ENCODE measurements around the gene CACNA1A. TPM values are rescaled to one million over a fixed set of nuclear protein-coding genes. Genes with fewer than 3 reads are reported as not detected.

Gene CACNA1A
- total and polyA plus RNA-seq, 8 donors, result 2.4 to 42.6 (median 6.8) TPM

- TF ChIP-seq, protein P1, sequence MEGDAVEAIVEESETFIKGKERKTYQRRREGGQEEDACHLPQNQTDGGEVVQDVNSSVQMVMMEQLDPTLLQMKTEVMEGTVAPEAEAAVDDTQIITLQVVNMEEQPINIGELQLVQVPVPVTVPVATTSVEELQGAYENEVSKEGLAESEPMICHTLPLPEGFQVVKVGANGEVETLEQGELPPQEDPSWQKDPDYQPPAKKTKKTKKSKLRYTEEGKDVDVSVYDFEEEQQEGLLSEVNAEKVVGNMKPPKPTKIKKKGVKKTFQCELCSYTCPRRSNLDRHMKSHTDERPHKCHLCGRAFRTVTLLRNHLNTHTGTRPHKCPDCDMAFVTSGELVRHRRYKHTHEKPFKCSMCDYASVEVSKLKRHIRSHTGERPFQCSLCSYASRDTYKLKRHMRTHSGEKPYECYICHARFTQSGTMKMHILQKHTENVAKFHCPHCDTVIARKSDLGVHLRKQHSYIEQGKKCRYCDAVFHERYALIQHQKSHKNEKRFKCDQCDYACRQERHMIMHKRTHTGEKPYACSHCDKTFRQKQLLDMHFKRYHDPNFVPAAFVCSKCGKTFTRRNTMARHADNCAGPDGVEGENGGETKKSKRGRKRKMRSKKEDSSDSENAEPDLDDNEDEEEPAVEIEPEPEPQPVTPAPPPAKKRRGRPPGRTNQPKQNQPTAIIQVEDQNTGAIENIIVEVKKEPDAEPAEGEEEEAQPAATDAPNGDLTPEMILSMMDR (IDR thresholded peaks at IDR 0.05), result no peak
- WGBS, 2 donors, result 41 to 50% methylated on average over 4 of the region's 4 CpGs
- H3K27ac ChIP-seq, result no peak overlapping the region
- H3K27me3 ChIP-seq, result no peaks in the 10 kb centered on the region
- no peaks in the 10 kb centered on the region for H3K36me3 ChIP-seq
- no peaks in the 10 kb centered on the region for H3K4me1 ChIP-seq
- no peak for ATAC-seq
- intact Hi-C loops (cut with DNase I), result no loop called here
- DNase-seq, result no peak
- H3K9me3 ChIP-seq, result no peaks in the 10 kb centered on the region
- no peak overlapping the region for H3K4me3 ChIP-seq
- no peak for FAIRE-seq
Observed at GRCh38 chr19:13451434-13451995, 54.8 kb downstream of the CACNA1A start.

DNA sequence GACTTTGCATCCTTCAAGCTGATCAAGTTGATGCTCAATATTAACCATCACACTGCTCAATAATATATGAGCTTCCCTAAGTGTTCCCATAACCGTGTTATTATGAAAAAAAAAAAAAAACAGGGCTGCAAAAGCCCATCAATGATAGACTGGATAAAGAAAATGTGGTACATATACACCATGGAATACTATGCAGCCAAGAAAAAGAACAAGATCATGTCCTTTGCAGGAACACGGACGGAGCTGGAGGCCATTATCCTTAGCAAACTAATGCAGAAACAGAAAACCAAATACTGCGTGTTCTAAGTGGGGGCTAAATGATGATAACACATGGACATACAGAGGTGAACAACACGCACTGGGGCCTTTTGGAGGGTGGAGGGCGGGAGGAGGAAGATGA lies 58.3 kb downstream of the CACNA1A start:
- Histone ChIP-seq H3K4me3 (no peak overlapping the region), H3K27ac (no peak overlapping the region), H3K27me3 (no peaks in the 10 kb centered on the region), H3K36me3 (no peaks in the 10 kb centered on the region), H3K4me1 (no peaks in the 10 kb centered on the region), H3K9me3 (no peaks in the 10 kb centered on the region)
- ATAC-seq, result no peak
- TF ChIP-seq, protein P1 (IDR thresholded peaks at IDR 0.05), result no peak
- intact Hi-C loops (cut with DNase I), result no loop called here
- no peak for DNase-seq
- 63 to 72% methylated on average over 6 of the region's 6 CpGs for WGBS, 2 donors
- FAIRE-seq, result no peak

DNA sequence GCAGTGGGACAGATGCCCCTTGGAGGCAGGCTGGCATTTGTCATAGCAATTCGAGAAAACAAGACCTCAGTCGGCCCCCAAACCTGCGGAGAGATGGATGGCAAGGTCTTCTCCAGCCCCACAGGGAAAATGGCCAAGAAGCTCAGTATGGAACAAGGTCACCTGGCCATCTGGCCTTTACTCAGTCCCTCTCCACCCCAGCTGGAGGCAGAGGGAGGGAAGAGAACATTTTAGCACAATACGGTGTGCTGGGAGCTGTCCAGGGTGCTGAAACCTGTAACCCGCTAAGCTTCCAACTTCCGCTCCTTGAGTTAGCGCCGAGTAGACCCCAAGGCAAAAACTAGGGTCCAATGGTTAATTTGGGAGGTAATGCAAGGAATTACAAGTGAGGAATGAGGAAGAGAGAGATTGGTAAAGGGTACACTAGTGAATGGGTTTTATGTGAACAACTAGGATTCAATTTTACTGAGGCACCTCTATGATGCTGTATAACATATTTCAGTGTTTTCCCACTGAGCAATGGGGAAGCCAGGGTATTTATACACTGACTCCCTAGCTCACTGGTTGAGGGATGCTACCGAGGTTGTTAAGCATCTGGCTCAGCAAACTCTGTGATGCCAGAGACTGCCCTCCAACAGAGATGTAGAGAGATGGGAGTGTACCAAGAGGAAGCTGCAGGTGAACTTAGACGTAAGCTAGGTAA lies 64.3 kb downstream of the CACNA1A start:
- TF ChIP-seq, protein P1 (IDR thresholded peaks at IDR 0.05), result no peak
- intact Hi-C loops (cut with DNase I), result no loop called here
- DNase-seq (peak in 4 of 6 donors; percentile 17 to 63 (median 22)), ATAC-seq (peak in 2 of 4 donors; percentile 48 to 68), FAIRE-seq (no peak)
- Histone ChIP-seq H3K27me3 (no peaks in the 10 kb centered on the region), H3K4me3 (no peak overlapping the region), H3K36me3 (no peaks in the 10 kb centered on the region), H3K4me1 (no peaks in the 10 kb centered on the region), H3K27ac (no peak overlapping the region), H3K9me3 (no peaks in the 10 kb centered on the region)
- 35 to 38% methylated on average over 10 of the region's 10 CpGs for WGBS, 2 donors

- Histone ChIP-seq H3K36me3 (no peaks in the 10 kb centered on the region), H3K27ac (no peak overlapping the region), H3K4me3 (no peak overlapping the region), H3K27me3 (no peaks in the 10 kb centered on the region), H3K9me3 (no peaks in the 10 kb centered on the region), H3K4me1 (no peaks in the 10 kb centered on the region)
- intact Hi-C loops (cut with DNase I), result no loop called here
- TF ChIP-seq, protein P1 (IDR thresholded peaks at IDR 0.05), result no peak
- WGBS, 2 donors, result 53 to 63% methylated on average over 6 of the region's 6 CpGs
- no peak for DNase-seq
- no peak for FAIRE-seq
- ATAC-seq, result no peak
Observed at GRCh38 chr19:13437919-13438618, 68.2 kb downstream of the CACNA1A start.

Data from pancreas (tissue), 10 donors.